GM21381 (cell line): ENCODE data around the gene USP54.
"Not testable (repeated sequence)": the region's sequence is repeated elsewhere in the genome, so short reads cannot be mapped to it uniquely, and the experiment has no call there.

Source experiments
- ATAC-seq: cut with Tn5 transposase; IDR thresholded peaks from one replicate; pipeline ENCODE4 v1.9.1; 2021; ENCODE audit warnings: mild to moderate bottlenecking, moderate library complexity; ENCODE audit not compliant: unreplicated experiment

Gene USP54

DNA sequence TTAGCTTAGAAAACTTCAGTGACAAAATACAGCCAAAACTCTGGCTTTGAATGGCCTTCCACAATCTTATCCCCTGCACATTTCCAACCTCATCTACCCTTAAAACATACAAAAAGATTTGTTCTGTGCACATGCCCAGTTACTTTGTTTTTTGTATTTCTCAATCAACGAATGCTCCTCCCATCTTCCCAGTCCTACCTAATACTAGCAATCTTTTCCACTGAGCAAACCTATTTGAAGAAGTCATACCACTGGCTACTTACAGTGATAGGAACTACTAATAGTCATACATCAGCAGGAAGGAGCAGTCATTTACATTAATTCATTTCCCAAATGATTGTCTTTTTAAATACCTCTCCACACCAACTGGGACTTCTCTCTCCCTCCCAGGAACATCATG, 2.5 kb downstream of the USP54 start:
- no peak for ATAC-seq

GRCh38 chr10:73586583-73586984, 4.6 kb downstream of the USP54 start:
- no peak for ATAC-seq

GRCh38 chr10:73585327-73585726, 5.8 kb downstream of the USP54 start:
- ATAC-seq, result no peak

GRCh38 chr10:73584737-73585136, 6.4 kb downstream of the USP54 start:
- no peak for ATAC-seq

DNA sequence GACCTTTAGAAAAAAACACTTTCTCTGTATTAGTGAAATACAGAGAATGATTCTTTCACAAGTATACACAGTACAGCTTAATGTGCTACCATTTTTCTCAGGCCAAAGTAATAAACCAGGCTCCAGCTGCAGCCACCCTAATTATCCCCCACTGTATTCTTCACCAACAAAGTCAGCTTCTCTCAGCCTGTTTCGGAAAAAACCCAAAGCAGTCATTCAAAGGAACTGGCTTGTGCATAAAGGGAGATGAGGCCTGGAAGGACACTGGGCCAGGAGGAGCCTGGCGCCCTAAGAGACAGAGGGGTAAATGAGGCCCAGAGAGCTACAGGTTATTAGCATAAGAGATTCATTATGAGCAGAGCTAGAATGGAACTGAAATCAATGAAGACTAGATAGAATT, 9.2 kb downstream of the USP54 start:
- ATAC-seq, result no peak

DNA sequence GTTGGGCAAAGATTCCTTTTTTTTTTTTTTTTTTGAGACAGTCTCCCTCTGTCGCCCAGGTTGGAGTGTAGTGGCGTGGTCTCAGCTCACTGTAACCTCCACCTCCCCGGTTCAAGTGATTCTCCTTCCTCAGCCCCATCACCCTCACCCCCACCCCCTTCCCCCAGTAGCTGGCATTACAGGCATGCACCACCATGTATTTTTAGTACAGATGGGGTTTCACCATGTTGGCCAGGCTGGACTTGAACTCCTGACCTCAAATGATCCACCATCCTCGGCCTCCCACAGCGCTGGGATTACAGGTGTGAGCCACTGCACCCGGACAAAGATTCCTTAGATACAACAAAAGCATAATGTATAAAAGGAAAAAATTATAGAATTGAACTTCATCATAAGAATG, 12.2 kb downstream of the USP54 start:
- ATAC-seq, result not testable (repeated sequence)

GRCh38 chr10:73577788-73578187, 13.4 kb downstream of the USP54 start:
- no peak for ATAC-seq

DNA sequence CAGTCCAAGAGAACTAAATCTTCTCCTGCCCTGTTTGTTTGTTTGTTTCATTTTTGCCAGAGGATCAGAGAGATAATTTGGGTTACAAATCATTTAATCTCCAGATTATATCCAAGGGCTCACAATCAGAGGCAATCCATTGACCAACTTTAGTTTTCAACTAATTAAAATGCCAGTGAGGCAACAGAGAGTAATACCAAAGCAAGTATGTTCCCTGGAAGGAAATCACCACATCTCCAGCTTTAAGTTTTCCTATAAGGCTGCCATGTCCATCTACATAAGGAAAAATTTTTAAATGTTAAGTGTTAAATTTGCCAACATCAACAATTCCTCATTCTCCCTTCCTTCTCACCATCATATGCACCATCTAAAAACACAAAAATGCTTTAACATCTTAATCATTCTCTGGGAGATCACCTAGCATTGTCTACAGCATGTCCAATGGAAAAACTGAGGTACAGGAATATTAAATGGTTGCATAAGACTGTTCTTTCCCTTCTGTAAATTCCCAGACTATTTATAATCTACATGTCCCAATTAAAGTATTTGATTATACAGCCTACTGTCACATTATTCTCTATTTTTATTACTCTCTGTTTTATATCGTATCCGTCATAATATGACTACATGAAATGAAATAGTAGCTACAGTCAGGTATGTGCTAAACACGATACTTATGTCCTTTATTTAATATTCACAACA, 14.1 kb downstream of the USP54 start:
- ATAC-seq, result no peak

GRCh38 chr10:73576178-73576889, 14.8 kb downstream of the USP54 start:
- ATAC-seq, result no peak

GRCh38 chr10:73567025-73567424, 24.1 kb downstream of the USP54 start:
- not testable (repeated sequence) for ATAC-seq

GRCh38 chr10:73561192-73561591, 29.9 kb downstream of the USP54 start:
- ATAC-seq, result no peak

DNA sequence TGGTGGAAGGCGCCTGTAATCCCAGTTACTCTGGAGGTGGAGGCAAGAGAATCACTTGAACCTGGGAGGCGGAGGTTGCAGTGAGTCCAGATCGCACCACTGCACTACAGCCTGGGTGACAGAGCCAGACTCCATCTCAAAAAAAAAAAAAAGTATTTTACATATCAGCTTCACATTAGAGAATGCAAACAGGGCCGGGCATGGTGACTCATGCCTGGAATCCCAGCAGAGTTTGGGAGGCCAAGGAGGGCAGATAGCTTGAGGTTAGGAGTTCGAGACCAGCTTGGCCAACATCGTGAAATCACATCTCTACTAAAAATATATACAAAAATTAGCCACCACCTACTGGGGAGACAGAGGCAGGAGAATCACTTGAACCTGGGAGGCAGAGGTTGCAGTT, 31.6 kb downstream of the USP54 start:
- no peak for ATAC-seq

- ATAC-seq, result no peak
Observed at GRCh38 chr10:73556855-73557254, 34.3 kb downstream of the USP54 start.

DNA sequence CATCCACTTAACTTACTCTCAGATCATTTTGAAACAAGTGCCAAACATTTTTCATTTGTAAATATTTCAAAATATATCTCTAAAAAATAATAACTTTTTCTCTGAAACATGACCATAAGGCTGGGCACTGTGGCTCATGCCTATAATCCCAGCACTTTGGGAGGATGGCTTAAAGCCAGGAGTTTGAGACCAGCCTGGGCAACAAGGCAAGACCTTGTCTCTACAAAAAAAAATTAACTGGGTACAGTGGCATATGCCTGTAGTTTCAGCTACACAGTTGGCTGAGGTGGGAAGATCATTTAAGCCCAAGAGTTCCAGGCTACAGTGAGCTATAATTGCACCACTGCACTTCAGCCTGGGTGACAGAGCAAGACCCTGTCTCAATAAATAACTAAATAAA, 36.4 kb downstream of the USP54 start:
- ATAC-seq, result no peak

- no peak for ATAC-seq
Observed at GRCh38 chr10:73553761-73554160, 37.4 kb downstream of the USP54 start.

GRCh38 chr10:73552819-73553715, 38.1 kb downstream of the USP54 start:
- ATAC-seq, result no peak

DNA sequence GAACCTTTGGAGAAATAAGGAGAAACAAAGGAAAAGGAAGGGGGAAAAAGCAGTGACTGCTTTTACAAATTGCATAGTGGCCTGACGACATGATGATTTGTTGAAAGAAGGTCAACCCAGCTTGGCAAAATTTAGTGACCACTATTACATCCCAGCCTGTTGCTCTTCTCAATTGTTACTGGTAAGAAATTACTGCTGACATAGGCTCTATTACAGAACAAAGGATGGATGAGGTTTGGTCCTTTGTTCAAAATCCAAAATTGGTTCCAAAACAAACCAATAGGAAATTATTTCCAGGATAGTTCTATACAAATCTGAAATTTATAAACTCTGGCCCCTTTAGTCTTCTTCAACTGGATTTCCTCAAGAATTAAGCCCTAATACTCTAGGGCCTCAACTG, 39.6 kb downstream of the USP54 start:
- no peak for ATAC-seq

DNA sequence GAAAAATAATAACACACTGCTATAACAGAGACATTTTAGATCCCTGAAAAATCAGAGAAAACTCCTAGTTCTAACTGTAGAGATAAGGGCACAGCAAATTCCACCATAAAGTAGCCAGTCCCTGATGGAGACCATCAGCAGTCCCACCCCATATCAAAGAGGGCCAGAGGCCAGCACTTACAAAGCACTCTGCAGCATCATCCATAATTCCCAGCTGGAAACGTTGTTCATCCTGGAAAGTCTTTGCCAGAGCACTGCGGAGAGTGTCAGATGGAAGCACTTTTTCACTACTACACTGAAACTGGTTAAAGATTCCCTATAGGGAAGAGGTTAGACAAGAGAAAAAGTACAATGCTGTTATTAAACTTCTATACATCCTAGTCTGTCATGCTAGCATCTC, 45.8 kb downstream of the USP54 start:
- ATAC-seq, result no peak

DNA sequence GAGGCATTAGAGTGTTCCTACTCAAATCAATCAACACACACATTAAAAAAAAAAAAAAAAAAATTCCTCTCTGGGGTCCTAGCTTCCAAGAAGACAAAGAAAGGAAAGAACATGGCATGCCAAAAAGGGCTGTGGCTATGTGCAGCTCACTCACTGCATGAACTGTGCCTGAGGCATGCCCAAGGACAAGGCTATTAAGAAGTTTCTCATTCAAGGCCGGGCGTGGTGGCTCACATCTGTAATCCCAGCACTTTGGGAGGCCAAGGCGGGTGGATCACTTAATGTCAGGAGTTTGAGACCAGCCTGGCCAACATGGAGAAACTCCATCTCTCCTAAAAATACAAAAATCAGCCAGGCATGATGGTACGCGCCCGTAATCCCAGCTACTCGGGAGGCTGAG, 53.4 kb downstream of the USP54 start:
- no peak for ATAC-seq

DNA sequence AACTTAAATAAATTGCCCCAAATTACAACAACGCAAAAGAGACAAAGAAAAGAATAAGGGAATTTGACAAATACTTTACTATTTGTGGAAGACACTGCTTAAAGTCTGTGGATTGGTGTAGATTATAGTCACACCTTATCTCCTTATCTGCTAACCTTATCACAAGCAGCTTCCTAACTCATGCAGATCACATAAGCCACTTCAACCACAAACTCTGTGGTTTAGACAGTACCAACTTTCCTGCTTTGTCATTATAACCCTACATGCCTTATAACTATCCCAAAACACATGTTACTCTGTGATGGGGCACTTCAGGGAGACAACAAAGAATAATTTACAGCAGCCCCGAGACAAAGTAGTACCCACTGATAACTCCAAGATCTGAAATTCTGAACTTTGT, 53.9 kb downstream of the USP54 start:
- ATAC-seq, result no peak

- ATAC-seq, result no peak
Observed at GRCh38 chr10:73534857-73535256, 56.3 kb downstream of the USP54 start.
